ENCODE results near the gene GPR137. TPM values are rescaled to one million over a fixed set of nuclear protein-coding genes. Genes with fewer than 3 reads are reported as not detected.

Gene GPR137
- total RNA-seq, 1 donor from 2014 or later = 56.5 TPM

GRCh38 chr11:64256300-64256699 lies 29.3 kb upstream of the GPR137 start:
- Mint-ChIP-seq H3K4me3 (ENCODE audit: low read depth) (no peak overlapping the region), H3K27me3 (no peaks in the 10 kb centered on the region), H3K27ac (no peak overlapping the region), H3K36me3 (ENCODE audit: insufficient read depth) (peaks cover 12% of the 10 kb centered on the region), H3K4me1 (ENCODE audit: low read depth) (peaks cover 7% of the 10 kb centered on the region), H3K9me3 (ENCODE audit: low read depth) (no peaks in the 10 kb centered on the region)
- no peak for TF ChIP-seq CTCF (IDR thresholded peaks at IDR 0.05; ENCODE audit: unreplicated experiment)
- DNase-seq (ENCODE audit: low spot score, unreplicated experiment) = no peak

GRCh38 chr11:64258356-64258755 lies 27.3 kb upstream of the GPR137 start:
- Mint-ChIP-seq H3K4me1 (ENCODE audit: low read depth) (no peaks in the 10 kb centered on the region), H3K36me3 (ENCODE audit: insufficient read depth) (peaks cover 15% of the 10 kb centered on the region), H3K27ac (no peak overlapping the region), H3K27me3 (no peaks in the 10 kb centered on the region), H3K9me3 (ENCODE audit: low read depth) (no peaks in the 10 kb centered on the region), H3K4me3 (ENCODE audit: low read depth) (no peak overlapping the region)
- no peak for TF ChIP-seq CTCF (IDR thresholded peaks at IDR 0.05; ENCODE audit: unreplicated experiment)
- no peak for DNase-seq (ENCODE audit: low spot score, unreplicated experiment)

GRCh38 chr11:64258946-64259532 lies 26.6 kb upstream of the GPR137 start:
- peak overlapping the region; percentile 59 for H3K27ac Mint-ChIP-seq
- no peaks in the 10 kb centered on the region for H3K4me1 Mint-ChIP-seq (ENCODE audit: low read depth)
- H3K9me3 Mint-ChIP-seq (ENCODE audit: low read depth) = no peaks in the 10 kb centered on the region
- TF ChIP-seq CTCF (IDR thresholded peaks at IDR 0.05; ENCODE audit: unreplicated experiment) = no peak
- no peaks in the 10 kb centered on the region for H3K27me3 Mint-ChIP-seq
- H3K4me3 Mint-ChIP-seq (ENCODE audit: low read depth) = no peak overlapping the region
- H3K36me3 Mint-ChIP-seq (ENCODE audit: insufficient read depth) = peaks cover 15% of the 10 kb centered on the region
- no peak for DNase-seq (ENCODE audit: low spot score, unreplicated experiment)

GRCh38 chr11:64259533-64260067 lies 26.0 kb upstream of the GPR137 start:
- no peak for DNase-seq (ENCODE audit: low spot score, unreplicated experiment)
- no peaks in the 10 kb centered on the region for H3K27me3 Mint-ChIP-seq
- TF ChIP-seq CTCF (IDR thresholded peaks at IDR 0.05; ENCODE audit: unreplicated experiment) = no peak
- peak overlapping the region; percentile 59 for H3K27ac Mint-ChIP-seq
- peaks cover 15% of the 10 kb centered on the region for H3K36me3 Mint-ChIP-seq (ENCODE audit: insufficient read depth)
- no peaks in the 10 kb centered on the region for H3K9me3 Mint-ChIP-seq (ENCODE audit: low read depth)
- H3K4me1 Mint-ChIP-seq (ENCODE audit: low read depth) = no peaks in the 10 kb centered on the region
- no peak overlapping the region for H3K4me3 Mint-ChIP-seq (ENCODE audit: low read depth)

- H3K27ac Mint-ChIP-seq = no peak overlapping the region
- H3K27me3 Mint-ChIP-seq = no peaks in the 10 kb centered on the region
- TF ChIP-seq CTCF (IDR thresholded peaks at IDR 0.05; ENCODE audit: unreplicated experiment) = no peak
- H3K4me3 Mint-ChIP-seq (ENCODE audit: low read depth) = no peak overlapping the region
- no peaks in the 10 kb centered on the region for H3K4me1 Mint-ChIP-seq (ENCODE audit: low read depth)
- H3K9me3 Mint-ChIP-seq (ENCODE audit: low read depth) = no peaks in the 10 kb centered on the region
- peaks cover 15% of the 10 kb centered on the region for H3K36me3 Mint-ChIP-seq (ENCODE audit: insufficient read depth)
- DNase-seq (ENCODE audit: low spot score, unreplicated experiment) = no peak
Measured at GRCh38 chr11:64260147-64260708, 25.4 kb upstream of the GPR137 start.

Measured in progenitor cell of endocrine pancreas (in vitro differentiated cells).